Neuronal stem cell (in vitro differentiated cells): Measurements from ENCODE around the gene SLAMF7.

Source experiments
- DNase-seq: peaks from one replicate; pipeline ENCODE4 v3.0.0-alpha.2; 2013; ENCODE audit warnings: low spot score
- H2AFZ ChIP-seq: one replicate; pipeline ENCODE4 v1.6.1; 2013; ENCODE audit warnings: mild to moderate bottlenecking, low read length, inconsistent platforms
- H2AK5ac ChIP-seq: 2 replicates; pipeline ENCODE4 v1.6.1; 2013; ENCODE audit warnings: low read depth, mild to moderate bottlenecking, inconsistent platforms, low read length, moderate library complexity, mixed read lengths
- H2BK120ac ChIP-seq: 2 replicates; pipeline ENCODE4 v1.6.1; 2013; ENCODE audit warnings: low read depth, mild to moderate bottlenecking, inconsistent platforms, low read length, moderate library complexity, mixed read lengths
- H2BK12ac ChIP-seq: one replicate; pipeline ENCODE4 v1.6.1; 2013; ENCODE audit warnings: low read length, inconsistent platforms
- H2BK15ac ChIP-seq: 2 replicates; pipeline ENCODE4 v1.6.1; 2013; ENCODE audit warnings: mild to moderate bottlenecking, low read length, inconsistent platforms, mixed read lengths
- H2BK5ac ChIP-seq: one replicate; pipeline ENCODE4 v1.6.1; 2013; ENCODE audit warnings: inconsistent platforms, mild to moderate bottlenecking, low read length, moderate library complexity
- H3K14ac ChIP-seq: one replicate; pipeline ENCODE4 v1.6.1; 2013; ENCODE audit warnings: low read length, inconsistent platforms
- H3K18ac ChIP-seq: 2 replicates; pipeline ENCODE4 v1.6.1; 2013; ENCODE audit warnings: low read length, inconsistent platforms
- H3K23ac ChIP-seq: 2 replicates; pipeline ENCODE4 v1.6.1; 2013; ENCODE audit warnings: low read depth, mild to moderate bottlenecking, mixed read lengths, low read length, inconsistent platforms; ENCODE audit not compliant: poor library complexity
- H3K27ac ChIP-seq: replicated peaks from 3 replicates; pipeline ENCODE4 v1.5.1; 2013; ENCODE audit warnings: low read length, inconsistent platforms
- H3K27me3 ChIP-seq, 3 experiments: 2 replicates each; pipeline ENCODE4 v1.6.1; 2013; ENCODE audit warnings: low read length in 3 of 3, mild to moderate bottlenecking in 2 of 3, inconsistent platforms in 1 of 3, low read depth in 1 of 3, mixed read lengths in 1 of 3, moderate library complexity in 1 of 3; ENCODE audit not compliant: control insufficient read depth in 3 of 3, insufficient read depth in 3 of 3
- H3K36me3 ChIP-seq, 2 donors: replicated peaks in 1 of 2; 2 replicates each; pipeline ENCODE4 v1.6.1; 2013; ENCODE audit warnings: low read length in 2 of 2; ENCODE audit not compliant: control insufficient read depth in 2 of 2, insufficient read depth in 2 of 2
- H3K4ac ChIP-seq: 2 replicates; pipeline ENCODE4 v1.6.1; 2013; ENCODE audit warnings: inconsistent platforms, mild to moderate bottlenecking, low read length, moderate library complexity
- H3K4me1 ChIP-seq, 2 donors: 1 replicate in 1 of 2; 2 replicates in 1 of 2; pipeline ENCODE4 v1.6.1; 2013; ENCODE audit warnings: low read length in 2 of 2, low read depth in 1 of 2; ENCODE audit not compliant: control insufficient read depth in 2 of 2, insufficient read depth in 1 of 2
- H3K4me2 ChIP-seq: one replicate; pipeline ENCODE4 v1.6.1; 2013; ENCODE audit warnings: mild to moderate bottlenecking, low read length, inconsistent platforms; ENCODE audit not compliant: insufficient read depth, poor library complexity, severe bottlenecking
- H3K4me3 ChIP-seq, 2 donors: 2 replicates each; pipeline ENCODE4 v1.5.1; 2013; ENCODE audit warnings: low read length in 2 of 2, mild to moderate bottlenecking in 2 of 2, inconsistent platforms in 1 of 2, moderate library complexity in 1 of 2
- H3K79me1 ChIP-seq: one replicate; pipeline ENCODE4 v1.6.1; 2013; ENCODE audit warnings: low read depth, mild to moderate bottlenecking, inconsistent platforms, low read length, moderate library complexity
- H3K9ac ChIP-seq: one replicate; pipeline ENCODE4 v1.6.1; 2013; ENCODE audit warnings: mild to moderate bottlenecking, low read depth, low read length, inconsistent platforms; ENCODE audit not compliant: poor library complexity
- H3K9me3 ChIP-seq, 2 donors: replicated peaks in 1 of 2; 2 replicates each; pipeline versions ENCODE3 to v1.6.1; 2013; ENCODE audit warnings: low read length in 2 of 2, mild to moderate bottlenecking in 2 of 2, inconsistent platforms in 1 of 2, low read depth in 1 of 2, mixed read lengths in 1 of 2, moderate library complexity in 1 of 2; ENCODE audit not compliant: control insufficient read depth in 2 of 2, insufficient read depth in 1 of 2
- H4K8ac ChIP-seq: one replicate; pipeline ENCODE4 v1.6.1; 2013; ENCODE audit warnings: low read depth, mild to moderate bottlenecking, inconsistent platforms, low read length, moderate library complexity
- H4K91ac ChIP-seq: one replicate; pipeline ENCODE4 v1.6.1; 2013; ENCODE audit warnings: low read length, low read depth, mild to moderate bottlenecking, inconsistent platforms; ENCODE audit not compliant: poor library complexity
- WGBS, 2 donors: extraction: QIAGEN DNeasy Blood & Tissue Kit; methylation state at CpG; one replicate each; pipeline ENCODE4 v1.1.7; 2013; ENCODE audit warnings: missing lambda C conversion rate in 2 of 2, mixed read lengths in 1 of 2; ENCODE audit not compliant: insufficient read length in 2 of 2, insufficient replicate concordance in 1 of 2; ENCODE audit errors: extremely low coverage in 2 of 2; 5-methylcytosine and 5-hydroxymethylcytosine counted together

The SLAMF7 gene

GRCh38 chr1:160708118-160708517 is 30.9 kb upstream of the SLAMF7 start:
- Histone ChIP-seq H2AFZ (no peak overlapping the region), H3K27me3 (peaks cover 0 to 5% (median 2%) of the 10 kb centered on the region in 3 experiments), H3K4ac (no peak overlapping the region), H3K79me1 (no peaks in the 10 kb centered on the region), H2BK12ac (no peak overlapping the region), H3K14ac (no peak overlapping the region), H3K9me3 (no peaks in the 10 kb centered on the region), H2BK120ac (no peak overlapping the region), H3K4me3 (no peak overlapping the region), H3K36me3 (no peaks in the 10 kb centered on the region), H3K4me2 (no peak overlapping the region), H4K91ac (no peak overlapping the region), H2BK5ac (no peak overlapping the region), H3K23ac (no peak overlapping the region), H3K27ac (no peak overlapping the region), H2AK5ac (no peak overlapping the region), H3K4me1 (peaks cover 0 to 1% of the 10 kb centered on the region in 2 donors), H2BK15ac (no peak overlapping the region), H4K8ac (no peak overlapping the region), H3K9ac (no peak overlapping the region), H3K18ac (no peak overlapping the region)
- WGBS, 2 donors = no CpG with 5 or more reads among the region's 4 CpGs
- DNase-seq = no peak

- Histone ChIP-seq H3K4me2 (no peak overlapping the region), H2AFZ (no peak overlapping the region), H3K4ac (no peak overlapping the region), H3K4me1 (peaks cover 0 to 1% of the 10 kb centered on the region in 2 donors), H4K8ac (no peak overlapping the region), H3K9ac (no peak overlapping the region), H3K23ac (no peak overlapping the region), H4K91ac (no peak overlapping the region), H3K27ac (no peak overlapping the region), H2BK120ac (no peak overlapping the region), H3K9me3 (no peaks in the 10 kb centered on the region), H2AK5ac (no peak overlapping the region), H3K4me3 (no peak overlapping the region), H3K14ac (no peak overlapping the region), H3K36me3 (no peaks in the 10 kb centered on the region), H2BK12ac (no peak overlapping the region), H2BK5ac (no peak overlapping the region), H3K27me3 (peaks cover 0 to 5% (median 2%) of the 10 kb centered on the region in 3 experiments), H3K79me1 (no peaks in the 10 kb centered on the region), H3K18ac (no peak overlapping the region), H2BK15ac (no peak overlapping the region)
- DNase-seq = no peak
- no CpG with 5 or more reads among the region's 4 CpGs for WGBS, 2 donors
These were observed 30.2 kb upstream of the SLAMF7 start for GRCh38 chr1:160708801-160709200.

GRCh38 chr1:160709715-160710114 is 29.3 kb upstream of the SLAMF7 start:
- no peak overlapping the region for H3K4me2 ChIP-seq

GRCh38 chr1:160710517-160711252 is 28.4 kb upstream of the SLAMF7 start:
- no CpG with 5 or more reads among the region's 4 CpGs for WGBS, 2 donors
- H3K4ac ChIP-seq = no peak overlapping the region

More at GRCh38 chr1:160709715-160710114, 29.3 kb upstream of the SLAMF7 start:
- Histone ChIP-seq H2BK5ac (no peak overlapping the region), H3K27ac (no peak overlapping the region), H3K4me3 (no peak overlapping the region), H3K23ac (no peak overlapping the region), H3K36me3 (no peaks in the 10 kb centered on the region), H3K79me1 (no peaks in the 10 kb centered on the region), H2AK5ac (no peak overlapping the region), H2BK15ac (no peak overlapping the region), H3K18ac (no peak overlapping the region), H3K27me3 (peaks cover 0 to 5% (median 0%) of the 10 kb centered on the region in 3 experiments), H2AFZ (no peak overlapping the region), H2BK120ac (no peak overlapping the region), H3K14ac (no peak overlapping the region), H3K9ac (no peak overlapping the region), H3K4ac (no peak overlapping the region), H3K4me1 (no peaks in the 10 kb centered on the region), H2BK12ac (no peak overlapping the region), H3K9me3 (no peaks in the 10 kb centered on the region), H4K91ac (no peak overlapping the region), H4K8ac (no peak overlapping the region)
- no peak for DNase-seq
- WGBS, 2 donors = no CpG with 5 or more reads among the region's 1 CpG

More at GRCh38 chr1:160710517-160711252, 28.4 kb upstream of the SLAMF7 start:
- H3K4me2 ChIP-seq = no peak overlapping the region
- no peak for DNase-seq
- H3K18ac ChIP-seq = no peak overlapping the region
- no peak overlapping the region for H3K14ac ChIP-seq
- H2BK15ac ChIP-seq = no peak overlapping the region
- H3K79me1 ChIP-seq = no peaks in the 10 kb centered on the region
- no peak overlapping the region for H2BK120ac ChIP-seq
- H2AFZ ChIP-seq = no peak overlapping the region
- no peak overlapping the region for H2BK12ac ChIP-seq
- no peak overlapping the region for H4K91ac ChIP-seq
- H3K23ac ChIP-seq = no peak overlapping the region
- H3K9me3 ChIP-seq = no peaks in the 10 kb centered on the region
- no peak overlapping the region for H4K8ac ChIP-seq
- no peaks in the 10 kb centered on the region for H3K4me1 ChIP-seq
- no peak overlapping the region for H2BK5ac ChIP-seq
- no peak overlapping the region for H3K9ac ChIP-seq
- peaks cover 0 to 7% (median 0%) of the 10 kb centered on the region in 3 experiments for H3K27me3 ChIP-seq
- no peaks in the 10 kb centered on the region for H3K36me3 ChIP-seq
- no peak overlapping the region for H3K27ac ChIP-seq
- H3K4me3 ChIP-seq = no peak overlapping the region
- no peak overlapping the region for H2AK5ac ChIP-seq
